Ramos (cell line): ENCODE data around the gene CLEC10A.
"Not testable (repeated sequence)": the region's sequence is repeated elsewhere in the genome, so short reads cannot be mapped to it uniquely, and the experiment has no call there.

Source experiments
- in situ Hi-C: fragments of 300-500 bp; cut with MboI; formaldehyde crosslinking; loops from one replicate; pipeline ENCODE4 v1.14.3; 2022; ENCODE audit warnings: low sequenced_read_pairs; ENCODE audit not compliant: unreplicated experiment

The CLEC10A gene

DNA sequence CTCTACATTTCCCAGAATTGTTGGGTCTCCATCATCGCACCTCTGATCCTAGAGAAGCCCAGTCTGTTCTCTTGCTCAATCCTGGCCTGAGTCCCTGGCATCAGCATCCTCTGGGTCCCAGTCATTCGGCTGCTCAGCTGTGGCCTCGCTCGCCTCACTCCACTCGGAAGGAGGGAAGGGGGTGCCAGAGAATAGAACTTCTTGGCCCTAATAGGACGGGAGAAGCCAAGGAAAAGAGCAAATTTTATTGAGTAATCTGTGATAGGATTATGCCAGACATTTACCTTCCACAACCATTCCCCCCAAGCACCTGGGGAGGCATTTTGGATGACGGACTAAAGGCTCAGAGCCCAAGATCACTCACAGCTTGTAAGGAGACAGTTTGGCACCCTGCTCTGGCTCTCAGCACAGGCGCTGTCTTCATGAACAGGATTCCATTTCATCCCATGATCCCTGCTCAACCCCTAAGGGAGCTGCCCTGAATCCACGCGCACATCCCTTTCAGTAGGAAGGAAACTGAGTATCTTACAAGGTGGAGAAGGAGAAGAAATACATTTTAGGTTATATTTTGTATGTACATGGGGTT lies 498 bp upstream of the CLEC10A start:
- in situ Hi-C loops = no loop called here

DNA sequence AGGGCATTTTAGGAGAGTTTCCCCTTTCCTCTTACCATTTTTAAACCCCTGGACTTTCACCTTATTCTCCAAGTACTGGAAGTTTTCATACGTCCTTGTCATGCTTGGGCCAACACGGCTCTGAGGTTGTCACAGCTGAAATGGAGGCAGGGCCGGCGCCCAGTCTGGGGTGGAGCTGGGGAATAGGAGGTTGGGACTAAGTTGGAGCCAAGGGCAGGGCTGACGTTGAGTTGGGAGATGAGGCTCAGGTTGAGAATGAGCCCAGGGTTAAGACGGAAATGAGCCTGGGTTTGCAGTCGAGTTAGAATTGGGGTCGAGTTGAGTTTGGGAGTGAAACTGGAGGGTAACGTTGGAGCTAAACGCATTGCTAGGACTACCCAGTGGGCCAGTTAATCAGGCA lies 1.3 kb downstream of the CLEC10A start:
- in situ Hi-C loops = no loop called here

DNA sequence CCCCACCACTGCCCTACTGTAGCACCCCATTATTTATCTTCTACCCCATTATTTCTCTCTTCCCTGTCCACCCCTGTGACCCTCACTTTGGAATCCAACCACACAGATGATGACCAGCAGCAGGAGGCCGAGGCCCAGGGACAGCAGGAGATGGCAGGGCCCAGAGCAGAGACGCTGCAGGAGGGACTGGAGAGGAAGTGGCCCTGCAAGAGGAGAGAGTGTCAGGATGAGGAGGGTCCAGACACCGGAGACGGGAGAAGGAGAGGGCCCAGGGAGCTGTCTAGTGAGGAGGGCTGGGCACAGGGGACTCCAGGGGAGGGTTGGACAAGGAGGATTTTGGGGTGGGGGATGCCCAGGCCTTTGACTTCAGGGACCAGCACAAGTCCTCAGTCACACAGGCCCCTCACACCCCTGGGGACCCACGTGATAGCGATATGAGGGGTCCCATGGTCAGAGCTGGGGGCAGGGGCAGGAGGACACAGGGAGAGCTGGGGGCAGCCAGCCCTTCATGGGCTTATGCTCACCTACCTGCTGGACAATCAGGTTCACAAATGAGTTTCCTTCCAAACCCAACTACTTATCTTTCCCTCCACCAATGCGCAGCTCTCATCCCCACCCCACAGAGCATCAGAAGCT lies 2.0 kb downstream of the CLEC10A start:
- in situ Hi-C loops = no loop called here

DNA sequence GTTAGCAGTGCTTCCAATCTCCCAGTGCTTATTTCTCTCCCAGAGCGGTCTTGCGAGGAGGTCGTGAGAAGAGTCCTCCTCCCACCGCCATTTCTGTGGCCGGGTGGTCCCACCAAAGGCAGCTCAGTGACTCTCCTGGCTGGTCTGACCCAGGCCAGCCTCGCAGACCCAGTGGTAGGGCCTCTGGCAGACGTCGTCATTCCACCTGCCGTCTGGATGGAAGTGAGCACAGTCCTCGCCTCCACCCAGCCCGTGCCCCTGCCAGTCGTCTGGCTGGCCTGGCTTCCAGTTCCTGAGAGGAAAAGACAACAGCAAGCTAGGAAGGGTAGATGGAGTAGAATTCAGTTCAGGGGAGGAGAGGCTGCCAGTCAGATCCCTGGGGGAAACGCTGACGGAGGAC lies 5.1 kb downstream of the CLEC10A start:
- in situ Hi-C loops = no loop called here

DNA sequence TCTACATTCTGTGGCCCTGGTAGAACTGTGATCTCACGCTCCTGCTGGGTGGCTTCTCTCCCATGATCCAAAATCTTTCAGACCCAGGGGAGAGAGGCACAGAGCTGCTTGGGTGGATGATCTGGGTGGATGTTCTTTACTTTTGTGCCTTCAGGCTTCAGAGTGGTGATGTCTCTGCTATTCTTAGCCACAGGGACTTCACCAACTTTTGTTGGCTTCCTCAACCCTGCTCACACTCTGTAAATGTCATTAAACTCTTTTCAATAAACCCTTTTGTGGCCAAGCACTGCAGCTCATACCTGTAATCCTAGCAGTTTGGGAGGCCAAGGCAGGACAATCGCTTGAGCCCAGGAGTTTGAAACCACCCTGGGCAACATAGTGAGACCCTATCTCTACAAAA lies 7.6 kb downstream of the CLEC10A start:
- in situ Hi-C loops = no loop called here

- in situ Hi-C loops = no loop called here
These were observed 9.3 kb downstream of the CLEC10A start for GRCh38 chr17:7070712-7071111.

- in situ Hi-C loops = no loop called here
These were observed 11.8 kb downstream of the CLEC10A start for GRCh38 chr17:7068268-7068667.

GRCh38 chr17:7067198-7067597 lies 12.9 kb downstream of the CLEC10A start:
- in situ Hi-C loops = no loop called here

DNA sequence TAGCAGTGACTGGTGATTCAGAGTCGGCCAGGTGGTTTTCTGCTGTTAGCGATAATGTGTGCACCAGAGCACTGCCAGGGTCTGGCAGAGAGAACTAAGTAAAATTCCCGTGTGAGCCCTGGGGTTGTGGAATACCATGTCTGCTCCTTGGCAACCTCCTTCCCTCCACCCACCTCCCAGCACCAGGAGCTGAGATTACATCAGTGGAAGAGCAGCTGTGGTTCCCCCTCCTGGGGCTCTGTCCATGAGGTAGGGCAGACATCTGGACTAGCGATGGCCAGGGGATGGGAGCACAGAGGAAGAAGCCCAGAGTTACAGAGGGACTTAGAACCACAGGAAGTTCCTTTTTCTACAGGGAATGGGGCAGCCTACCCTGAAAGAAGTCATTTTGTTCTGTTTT lies 15.8 kb downstream of the CLEC10A start:
- in situ Hi-C loops = no loop called here

GRCh38 chr17:7063518-7064094 lies 16.4 kb downstream of the CLEC10A start:
- in situ Hi-C loops = no loop called here

- in situ Hi-C loops = no loop called here
These were observed 19.7 kb downstream of the CLEC10A start for GRCh38 chr17:7060165-7060891.

DNA sequence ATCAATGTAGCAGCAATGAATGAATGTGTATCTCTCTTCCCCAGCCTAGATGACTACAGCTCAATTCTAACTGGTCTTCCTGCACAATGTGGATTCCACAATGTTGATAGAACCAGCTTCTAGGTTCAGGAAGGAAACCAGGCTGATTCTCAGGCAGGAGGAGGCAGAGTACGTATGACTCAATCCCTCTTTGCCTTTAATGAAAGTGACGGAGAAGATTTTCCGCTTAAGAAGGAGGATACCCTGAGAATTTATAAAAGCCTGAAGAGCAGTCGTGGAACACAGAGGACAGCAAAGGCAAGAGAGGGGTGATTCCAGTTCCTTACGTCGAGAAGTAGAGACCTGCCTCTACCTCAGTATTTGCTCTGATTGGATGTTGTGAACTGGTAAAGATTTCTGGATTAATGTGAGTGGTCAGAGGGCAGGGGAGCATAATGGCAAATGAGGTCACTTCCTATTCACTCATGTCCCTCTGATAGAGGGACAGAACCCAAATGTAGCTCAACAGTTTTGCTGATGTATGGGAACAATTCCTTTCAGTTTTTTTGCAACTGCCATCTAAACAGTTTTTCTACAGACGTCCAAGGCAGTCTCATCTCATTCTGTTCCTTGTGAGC lies 21.1 kb downstream of the CLEC10A start:
- in situ Hi-C loops = no loop called here

DNA sequence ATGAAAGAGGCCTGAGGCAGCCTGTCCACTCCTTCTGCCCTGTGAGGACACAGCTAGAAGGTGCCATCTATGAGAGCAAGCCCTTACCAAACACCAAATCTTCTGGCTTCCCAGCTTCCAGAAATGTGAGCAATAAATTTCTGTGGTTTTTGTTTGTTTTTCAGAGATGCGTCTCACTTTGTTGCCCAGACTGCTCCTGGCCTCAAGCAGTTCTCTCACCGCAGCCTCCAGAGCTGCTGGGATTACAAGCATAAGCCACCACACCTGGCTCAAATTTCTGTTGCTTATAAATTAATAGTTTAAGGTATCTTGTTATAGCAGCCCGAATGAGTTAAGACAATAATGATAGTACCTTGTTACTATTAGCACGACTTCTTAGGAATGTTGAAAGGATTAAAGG lies 23.7 kb downstream of the CLEC10A start:
- in situ Hi-C loops = no loop called here

DNA sequence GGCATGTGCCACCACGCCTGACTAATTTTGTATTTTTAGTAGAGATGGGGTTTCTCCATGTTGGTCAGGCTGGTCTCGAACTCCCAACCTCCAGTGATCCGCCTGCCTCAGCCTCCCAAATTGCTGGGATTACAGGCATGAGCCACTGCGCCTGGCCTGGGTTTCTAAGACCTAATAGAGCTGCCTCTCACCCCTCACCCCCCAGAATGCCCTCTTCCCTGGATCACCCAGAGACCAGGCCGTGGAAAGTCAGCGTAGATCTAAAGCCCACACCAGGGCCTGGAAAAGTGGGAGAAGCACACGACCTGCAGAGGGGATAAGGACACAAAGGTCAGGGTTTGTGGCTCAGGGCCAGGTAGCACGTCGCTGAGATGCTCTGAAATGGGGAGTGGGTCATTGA lies 29.5 kb downstream of the CLEC10A start:
- in situ Hi-C loops = loop anchor here (5.0 kb wide), 1 partner anchor 92 kb away; no protein-coding TSS in a partner anchor

GRCh38 chr17:7048968-7049367 lies 31.1 kb downstream of the CLEC10A start:
- in situ Hi-C loops = no loop called here

GRCh38 chr17:7047566-7047965 lies 32.5 kb downstream of the CLEC10A start:
- in situ Hi-C loops = no loop called here

DNA sequence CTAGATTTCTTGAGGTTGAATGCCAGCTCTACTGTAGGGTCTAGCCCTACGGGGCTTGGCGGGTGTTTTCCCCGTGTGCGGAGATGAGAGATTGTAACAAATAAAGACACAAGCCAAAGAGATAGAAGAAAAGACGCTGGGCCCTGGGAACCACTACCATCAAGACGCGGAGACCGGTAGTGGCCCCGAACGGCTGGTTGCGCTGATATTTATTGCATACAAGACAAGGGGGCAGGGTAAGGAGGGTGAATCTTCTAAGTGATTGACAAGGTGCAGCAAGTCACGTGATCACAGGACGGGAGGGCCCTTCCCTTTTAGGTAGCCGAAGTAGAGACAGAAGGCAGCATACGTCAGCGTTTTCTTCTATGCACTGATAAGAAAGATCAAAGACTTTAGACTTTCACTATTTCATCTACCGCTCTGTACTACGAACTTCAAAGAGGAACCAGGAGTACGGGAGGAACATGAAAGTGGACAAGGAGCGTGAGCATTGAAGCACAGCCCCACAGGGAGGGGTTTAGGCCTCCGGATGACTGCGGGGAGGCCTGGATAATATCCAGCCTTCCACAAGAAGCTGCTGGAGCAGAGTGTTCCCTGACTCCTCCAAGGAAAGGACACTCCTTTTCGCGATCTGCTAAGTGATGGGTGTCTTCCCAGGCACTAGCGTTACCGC lies 33.2 kb downstream of the CLEC10A start:
- in situ Hi-C loops = not testable (repeated sequence)

DNA sequence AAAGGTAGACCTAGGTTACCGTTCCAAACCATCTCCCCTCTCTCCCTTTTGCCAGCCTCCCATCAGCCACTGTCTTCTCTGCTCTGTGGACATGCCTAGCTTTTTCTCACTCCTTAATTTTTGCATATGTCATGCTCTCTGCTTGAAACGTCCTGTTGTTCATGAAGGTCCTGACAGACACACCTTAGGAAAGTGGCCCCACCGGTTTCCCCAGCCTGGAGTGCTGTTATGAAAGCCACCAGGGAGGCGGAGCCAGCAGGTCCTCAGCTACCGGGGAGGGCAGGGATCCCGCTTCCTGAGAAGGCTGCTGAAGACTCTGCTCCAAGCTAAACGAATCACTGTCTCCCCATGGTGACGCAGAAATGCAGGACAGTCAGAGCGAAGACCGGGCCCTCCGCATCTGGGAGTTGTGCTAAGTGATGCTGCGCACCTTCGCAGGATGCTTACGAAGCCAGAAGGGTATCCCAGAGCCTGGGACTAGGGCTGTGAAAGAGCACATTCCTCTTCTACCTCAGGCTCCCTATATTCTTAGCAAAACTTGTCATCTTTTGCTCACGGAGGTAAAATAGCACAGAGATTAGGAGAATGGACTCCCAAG lies 33.8 kb downstream of the CLEC10A start:
- in situ Hi-C loops = no loop called here

- in situ Hi-C loops = no loop called here
These were observed 34.4 kb downstream of the CLEC10A start for GRCh38 chr17:7045492-7046126.
